Hypothalamus (tissue), 51 donors: ENCODE results near the gene EVC2.

Source experiments
- DNase-seq, 51 donors: peaks; one replicate each; lab custom pipeline; 2025; lab: John Stamatoyannopoulos, UW

Gene EVC2

GRCh38 chr4:5572751-5573150 lies 135.6 kb downstream of the EVC2 start:
- no peak for DNase-seq

GRCh38 chr4:5572114-5572513 lies 136.2 kb downstream of the EVC2 start:
- no peak for DNase-seq

- DNase-seq: no peak
Observed at GRCh38 chr4:5571646-5572045, 136.7 kb downstream of the EVC2 start.

GRCh38 chr4:5569451-5569850 lies 138.9 kb downstream of the EVC2 start:
- no peak for DNase-seq

- DNase-seq: no peak
Observed at GRCh38 chr4:5568931-5569330, 139.4 kb downstream of the EVC2 start.

- DNase-seq: no peak
Observed at GRCh38 chr4:5568336-5568735, 140.0 kb downstream of the EVC2 start.

- DNase-seq: no peak
Observed at GRCh38 chr4:5566991-5567390, 141.4 kb downstream of the EVC2 start.

- DNase-seq: no peak
Observed at GRCh38 chr4:5566526-5566925, 141.8 kb downstream of the EVC2 start.

- DNase-seq: no peak
Observed at GRCh38 chr4:5563856-5564255, 144.5 kb downstream of the EVC2 start.

- no peak for DNase-seq
Observed at GRCh38 chr4:5562476-5562875, 145.9 kb downstream of the EVC2 start.

GRCh38 chr4:5561286-5561685 lies 147.1 kb downstream of the EVC2 start:
- no peak for DNase-seq

- no peak for DNase-seq
Observed at GRCh38 chr4:5558502-5558901, 149.9 kb downstream of the EVC2 start.

GRCh38 chr4:5554376-5554775 lies 154.0 kb downstream of the EVC2 start:
- DNase-seq: no peak

- no peak for DNase-seq
Observed at GRCh38 chr4:5553801-5554200, 154.6 kb downstream of the EVC2 start.

- no peak for DNase-seq
Observed at GRCh38 chr4:5552451-5552850, 155.9 kb downstream of the EVC2 start.

GRCh38 chr4:5547651-5548249 lies 160.6 kb downstream of the EVC2 start:
- no peak for DNase-seq

- DNase-seq: no peak
Observed at GRCh38 chr4:5545271-5545670, 163.1 kb downstream of the EVC2 start.

GRCh38 chr4:5544762-5545161 lies 163.6 kb downstream of the EVC2 start:
- DNase-seq: no peak

GRCh38 chr4:5543681-5544080 lies 164.7 kb downstream of the EVC2 start:
- no peak for DNase-seq

- DNase-seq: no peak
Observed at GRCh38 chr4:5541169-5541568, 167.2 kb downstream of the EVC2 start.

GRCh38 chr4:5539584-5539983 lies 168.8 kb downstream of the EVC2 start:
- DNase-seq: no peak

GRCh38 chr4:5532100-5532499 lies 176.3 kb downstream of the EVC2 start:
- no peak for DNase-seq

- DNase-seq: no peak
Observed at GRCh38 chr4:5528031-5528436, 180.3 kb downstream of the EVC2 start.
